ENCODE measurements around the gene VEGFC.

Gene VEGFC

DNA sequence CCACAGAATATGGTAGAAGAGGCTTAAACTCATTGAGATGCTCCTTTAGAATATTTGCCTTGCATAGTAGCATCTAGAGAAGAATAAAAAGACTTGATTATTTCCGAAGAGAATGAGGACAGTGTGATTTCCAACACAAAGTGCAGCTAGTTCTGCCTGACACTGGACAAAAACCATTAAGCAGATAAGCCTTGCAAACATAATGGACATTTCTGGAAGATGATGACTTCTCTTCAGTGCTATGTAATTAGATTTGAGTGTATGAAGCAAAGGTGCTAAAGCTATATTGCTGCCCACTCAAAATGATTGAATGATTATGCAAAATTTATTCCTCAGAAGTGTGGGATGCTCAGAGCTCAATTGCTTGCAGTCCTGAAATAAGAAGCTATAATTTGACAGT lies 156.4 kb downstream of the VEGFC start:
- no peak for DNase-seq (ENCODE audit: extremely low spot score, insufficient read length, low read depth)
- FAIRE-seq: no peak

DNA sequence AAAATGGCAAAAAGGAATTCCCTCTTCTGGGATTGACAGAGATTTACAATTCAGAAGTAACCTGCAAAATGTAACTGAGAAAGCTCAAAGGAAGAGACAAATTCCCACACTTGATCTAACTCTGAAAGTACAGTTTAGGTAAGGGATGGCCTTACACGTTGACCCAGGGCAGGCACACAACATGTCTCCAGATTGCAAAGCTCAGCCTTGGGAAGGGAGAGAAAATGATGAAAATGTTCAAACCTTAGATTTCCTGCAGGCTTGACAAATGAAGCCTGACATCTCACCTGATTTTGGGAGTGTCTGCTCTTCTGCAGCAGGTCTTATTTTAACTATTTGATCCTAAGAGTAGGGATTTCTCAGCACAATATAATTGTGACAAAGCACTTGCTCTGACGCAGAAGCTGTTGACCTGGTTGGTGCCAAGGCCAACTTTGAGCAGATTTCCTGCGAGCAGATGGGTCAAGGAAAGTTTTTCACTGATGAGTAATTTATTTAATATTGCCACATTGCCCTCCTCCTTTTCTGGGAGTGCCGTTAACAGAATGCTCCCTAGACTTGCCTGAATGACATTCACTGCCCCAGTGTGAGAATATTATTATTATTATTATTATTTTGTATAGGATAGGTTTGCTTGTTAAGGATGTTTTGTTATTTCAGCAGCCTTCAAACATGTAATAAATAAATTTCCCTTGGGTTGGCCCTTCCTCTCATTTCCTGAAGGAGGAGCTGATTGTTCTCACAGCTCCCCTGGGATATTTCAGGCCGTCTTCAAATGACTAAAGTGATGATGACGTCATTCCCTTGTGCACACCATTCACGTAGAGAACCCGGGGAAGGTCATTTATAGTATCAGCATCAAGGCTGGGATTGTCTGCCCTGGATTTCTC lies 157.1 kb downstream of the VEGFC start:
- FAIRE-seq (no peak), DNase-seq (ENCODE audit: extremely low spot score, insufficient read length, low read depth) (no peak)
